SK-N-MC (cell line): ENCODE data around the gene ST3GAL4.

Source experiments
- EZH2 ChIP-seq: fragments of 200-600 bp; sonication (generic); IDR thresholded peaks from one replicate; pipeline ENCODE4 v1.6.1; 2017; ENCODE audit warnings: antibody characterized with exemption
- POLR2AphosphoS5 ChIP-seq: IDR thresholded peaks from 2 replicates; pipeline ENCODE4 v1.6.1; 2012; ENCODE audit warnings: mild to moderate bottlenecking, low read depth, low read length, borderline replicate concordance

- TF ChIP-seq POLR2AphosphoS5, result no peak
- TF ChIP-seq EZH2, result no peak
These were observed 47.6 kb downstream of the ST3GAL4 start for GRCh38 chr11:126403022-126403581.
